Activated CD8-positive, alpha-beta T cell treated with anti-CD3 and anti-CD28 coated beads for 36 hours (primary cell): ENCODE results near the gene DHRS7B. TPM values are rescaled to one million over a fixed set of nuclear protein-coding genes. Genes with fewer than 3 reads are reported as not detected.

ENCODE experiments used
- ATAC-seq: fragments of 200-7000 bp; cut with Tn5 transposase; one replicate; pipeline ENCODE4 v1.10.0; 2021; ENCODE audit warnings: mild to moderate bottlenecking, moderate library complexity
- CTCF ChIA-PET: fragments of 350-600 bp; sonication (Branson Sonifier 250); formaldehyde crosslinking; loops from one replicate; lab custom pipeline; 2021; ENCODE audit warnings: antibody characterized with exemption; lab: Charles Lee
- POLR2A ChIA-PET: fragments of 350-600 bp; sonication (Branson Sonifier 250); formaldehyde crosslinking; loops from one replicate; lab custom pipeline; 2021; ENCODE audit warnings: antibody characterized with exemption; lab: Charles Lee
- DNase-seq: peaks from one replicate; pipeline ENCODE4 v3.0.0-alpha.2; 2020
- H3K27ac Mint-ChIP-seq: one replicate; pipeline ENCODE4 v1.8.0; 2021; ENCODE audit warnings: mild to moderate bottlenecking, mixed read lengths
- H3K27me3 Mint-ChIP-seq: one replicate; pipeline ENCODE4 v1.8.0; 2021; ENCODE audit warnings: mixed read lengths
- H3K36me3 Mint-ChIP-seq: one replicate; pipeline ENCODE4 v1.8.0; 2021; ENCODE audit warnings: low read depth, mixed read lengths
- H3K4me1 Mint-ChIP-seq: one replicate; pipeline ENCODE4 v1.8.0; 2021; ENCODE audit warnings: low read depth, mixed read lengths
- H3K4me3 Mint-ChIP-seq: one replicate; pipeline ENCODE4 v1.8.0; 2021; ENCODE audit warnings: mild to moderate bottlenecking, moderate library complexity, mixed read lengths
- H3K9me3 Mint-ChIP-seq: one replicate; pipeline ENCODE4 v1.8.0; 2021; ENCODE audit warnings: mixed read lengths
- intact Hi-C: fragments of 100-400 bp; cut with micrococcal nuclease; formaldehyde crosslinking; loops from one replicate; pipeline ENCODE4 v1.10.0; 2022
- total RNA-seq, 2 experiments: library from RNA; stranded (reverse); gene quantifications; one replicate each; pipeline ENCODE4 v1.2.3, GENCODE V29; 2021
- TF ChIP-seq, protein P1 (sequence below): fragments of 200-600 bp; IDR thresholded peaks from one replicate; pipeline ENCODE4 v1.8.0; 2022; ENCODE audit warnings: antibody characterized with exemption, mild to moderate bottlenecking

DHRS7B gene
- total RNA-seq, 2 experiments from 2014 or later: 13.5 to 15.3 TPM

DNA sequence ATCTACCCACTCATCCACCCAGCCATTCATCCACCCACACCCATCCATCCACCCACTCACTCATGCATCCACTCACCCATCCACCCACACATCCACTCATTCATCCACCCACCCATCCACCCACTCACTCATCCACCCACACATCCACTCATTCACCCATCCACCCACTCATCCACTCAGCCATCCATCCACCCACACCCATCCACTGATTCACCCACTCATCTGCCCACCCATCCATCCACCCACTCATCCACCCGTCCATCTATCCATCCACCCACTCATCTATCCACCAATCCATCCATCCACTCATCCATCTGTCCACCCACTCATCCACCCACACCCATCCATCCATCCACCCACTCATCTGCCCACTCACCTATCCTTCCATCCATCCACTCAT lies 109.2 kb downstream of the DHRS7B start:
- Mint-ChIP-seq H3K36me3 (peaks cover 7% of the 10 kb centered on the region), H3K9me3 (peaks cover 7% of the 10 kb centered on the region), H3K4me1 (no peaks in the 10 kb centered on the region), H3K27me3 (no peaks in the 10 kb centered on the region), H3K4me3 (no peak overlapping the region), H3K27ac (no peak overlapping the region)
- ATAC-seq (no peak), DNase-seq (no peak)
- intact Hi-C loops: no loop called here
- ChIA-PET CTCF (no interaction called here), POLR2A (no interaction called here)
- TF ChIP-seq, protein P1, sequence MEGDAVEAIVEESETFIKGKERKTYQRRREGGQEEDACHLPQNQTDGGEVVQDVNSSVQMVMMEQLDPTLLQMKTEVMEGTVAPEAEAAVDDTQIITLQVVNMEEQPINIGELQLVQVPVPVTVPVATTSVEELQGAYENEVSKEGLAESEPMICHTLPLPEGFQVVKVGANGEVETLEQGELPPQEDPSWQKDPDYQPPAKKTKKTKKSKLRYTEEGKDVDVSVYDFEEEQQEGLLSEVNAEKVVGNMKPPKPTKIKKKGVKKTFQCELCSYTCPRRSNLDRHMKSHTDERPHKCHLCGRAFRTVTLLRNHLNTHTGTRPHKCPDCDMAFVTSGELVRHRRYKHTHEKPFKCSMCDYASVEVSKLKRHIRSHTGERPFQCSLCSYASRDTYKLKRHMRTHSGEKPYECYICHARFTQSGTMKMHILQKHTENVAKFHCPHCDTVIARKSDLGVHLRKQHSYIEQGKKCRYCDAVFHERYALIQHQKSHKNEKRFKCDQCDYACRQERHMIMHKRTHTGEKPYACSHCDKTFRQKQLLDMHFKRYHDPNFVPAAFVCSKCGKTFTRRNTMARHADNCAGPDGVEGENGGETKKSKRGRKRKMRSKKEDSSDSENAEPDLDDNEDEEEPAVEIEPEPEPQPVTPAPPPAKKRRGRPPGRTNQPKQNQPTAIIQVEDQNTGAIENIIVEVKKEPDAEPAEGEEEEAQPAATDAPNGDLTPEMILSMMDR: no peak

DNA sequence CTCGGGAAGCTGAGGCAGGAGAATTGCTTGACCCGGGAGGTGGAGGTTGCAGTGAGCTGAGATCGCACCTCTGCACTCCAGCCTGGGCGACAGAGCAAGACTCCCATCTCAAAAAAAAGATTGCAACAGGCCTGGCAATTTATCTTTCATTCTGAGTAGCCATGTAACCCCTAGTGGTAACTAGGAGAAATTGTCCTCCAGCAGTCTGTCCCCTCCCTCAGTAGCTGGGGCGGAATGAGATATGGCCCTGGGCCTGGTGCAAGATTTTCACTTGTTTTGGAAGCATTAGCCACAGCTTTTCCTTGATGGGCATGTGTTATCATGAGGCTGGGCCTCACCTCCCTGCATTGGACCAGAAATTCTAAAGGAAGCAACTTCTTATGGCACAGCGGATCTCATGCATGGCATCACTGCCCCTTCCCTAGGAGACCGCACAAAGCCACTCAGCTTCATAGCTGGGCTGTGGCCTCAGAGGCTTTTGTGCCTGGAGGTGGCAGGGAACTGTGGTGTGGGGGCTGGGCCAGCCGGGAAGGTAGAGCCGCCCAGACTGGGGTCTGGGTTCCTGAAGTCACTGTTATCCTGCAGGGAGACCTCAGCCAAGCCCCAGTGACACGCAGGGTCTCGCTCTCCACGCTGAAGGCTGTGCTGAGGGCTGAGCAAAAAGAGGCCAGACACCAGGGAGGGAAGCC lies 113.1 kb downstream of the DHRS7B start:
- ChIA-PET POLR2A (no interaction called here), CTCF (interaction anchor here (1.2 to 1.8 kb wide), 4 partner anchors 39 to 120 kb away, joined by 3 to 6 read pairs (median 4); no protein-coding TSS in a partner anchor)
- Mint-ChIP-seq H3K27me3 (no peaks in the 10 kb centered on the region), H3K9me3 (no peaks in the 10 kb centered on the region), H3K4me3 (no peak overlapping the region), H3K36me3 (no peaks in the 10 kb centered on the region), H3K27ac (no peak overlapping the region), H3K4me1 (no peaks in the 10 kb centered on the region)
- no peak for DNase-seq
- peak; percentile 61 for ATAC-seq
- TF ChIP-seq, protein P1: peak; percentile 27
- intact Hi-C loops: no loop called here

DNA sequence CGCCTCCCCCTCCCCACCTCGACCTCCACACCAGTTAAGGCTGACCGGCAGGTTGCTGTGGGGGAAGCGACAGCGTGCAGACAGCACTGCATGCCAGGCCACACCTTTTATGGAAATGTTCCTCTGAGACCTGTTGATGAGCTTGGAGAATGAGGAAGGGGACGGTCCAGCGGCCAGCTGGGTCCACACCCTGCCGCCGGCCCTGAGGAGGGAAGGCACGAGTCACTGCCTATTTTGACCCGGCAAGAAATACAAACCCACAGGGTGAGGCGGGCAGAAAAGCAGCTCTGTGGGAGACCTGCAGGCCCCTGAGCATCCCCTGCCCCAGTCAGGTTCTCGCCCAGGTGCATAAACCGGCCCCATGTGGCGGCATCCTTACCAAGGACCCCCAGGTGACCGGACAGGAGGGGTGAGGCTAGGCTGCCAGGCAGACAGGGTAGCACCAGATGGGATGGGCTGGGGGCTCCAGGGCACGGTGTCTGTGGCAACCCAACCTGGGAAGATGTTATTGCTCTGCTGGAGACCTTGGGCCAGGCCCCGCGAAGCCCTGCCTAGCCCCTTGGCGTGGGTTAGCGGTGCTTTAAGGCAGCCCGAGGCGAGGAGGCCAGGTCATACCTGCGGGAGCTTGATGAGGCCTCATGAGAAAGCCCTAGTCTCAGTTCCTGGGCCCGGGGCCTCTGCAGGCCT lies 113.7 kb downstream of the DHRS7B start:
- H3K27me3 Mint-ChIP-seq: no peaks in the 10 kb centered on the region
- CTCF ChIA-PET: interaction anchor here (1.2 to 1.8 kb wide), 3 partner anchors 39 to 121 kb away, joined by 3 to 6 read pairs (median 5); no protein-coding TSS in a partner anchor
- ATAC-seq: no peak

More for the DNA sequence above, 113.7 kb downstream of the DHRS7B start:
- Mint-ChIP-seq H3K9me3 (no peaks in the 10 kb centered on the region), H3K36me3 (no peaks in the 10 kb centered on the region), H3K27ac (no peak overlapping the region), H3K4me3 (no peak overlapping the region), H3K4me1 (no peaks in the 10 kb centered on the region)
- intact Hi-C loops: no loop called here
- no peak for DNase-seq
- TF ChIP-seq, protein P1: no peak
- POLR2A ChIA-PET: no interaction called here

Other genes with a start within 250 kb of the DHRS7B start
- 100 to 1,000 TPM; 149 to 153 TPM for gene USP22, start 84.0 kb upstream of the DHRS7B start, total RNA-seq
- gene TMEM11, start 87.2 kb downstream of the DHRS7B start, total RNA-seq: 10 to 100 TPM; 26.2 to 28.9 TPM
- gene NATD1, start 126.4 kb downstream of the DHRS7B start, total RNA-seq: 1 to 10 TPM; 1.1 to 1.3 TPM
- gene MAP2K3, start 157.7 kb downstream of the DHRS7B start, total RNA-seq: 100 to 1,000 TPM; 151 to 153 TPM
- gene KCNJ12, start 249.4 kb downstream of the DHRS7B start, total RNA-seq: not detected